ENCODE results near the gene SLC2A11.

DNA sequence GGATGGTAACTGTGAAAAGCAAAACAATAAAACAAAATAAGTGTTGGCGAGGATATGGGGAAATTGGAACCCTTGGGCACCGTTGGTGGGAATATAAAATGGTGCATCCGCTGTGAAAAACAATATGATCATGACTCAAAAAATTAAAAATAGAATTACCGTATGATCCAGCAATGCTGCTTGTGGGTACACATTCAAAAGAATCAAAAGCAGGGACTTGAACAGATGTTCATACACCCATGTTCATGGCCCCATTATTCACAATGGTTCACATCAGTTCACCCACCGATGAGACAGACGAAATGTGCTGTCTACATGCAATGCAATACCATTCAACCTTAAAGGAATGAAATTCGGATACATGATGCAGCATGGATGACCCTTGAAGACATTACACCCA is 17.6 kb upstream of the SLC2A11 start:
- TF ChIP-seq, protein P1, sequence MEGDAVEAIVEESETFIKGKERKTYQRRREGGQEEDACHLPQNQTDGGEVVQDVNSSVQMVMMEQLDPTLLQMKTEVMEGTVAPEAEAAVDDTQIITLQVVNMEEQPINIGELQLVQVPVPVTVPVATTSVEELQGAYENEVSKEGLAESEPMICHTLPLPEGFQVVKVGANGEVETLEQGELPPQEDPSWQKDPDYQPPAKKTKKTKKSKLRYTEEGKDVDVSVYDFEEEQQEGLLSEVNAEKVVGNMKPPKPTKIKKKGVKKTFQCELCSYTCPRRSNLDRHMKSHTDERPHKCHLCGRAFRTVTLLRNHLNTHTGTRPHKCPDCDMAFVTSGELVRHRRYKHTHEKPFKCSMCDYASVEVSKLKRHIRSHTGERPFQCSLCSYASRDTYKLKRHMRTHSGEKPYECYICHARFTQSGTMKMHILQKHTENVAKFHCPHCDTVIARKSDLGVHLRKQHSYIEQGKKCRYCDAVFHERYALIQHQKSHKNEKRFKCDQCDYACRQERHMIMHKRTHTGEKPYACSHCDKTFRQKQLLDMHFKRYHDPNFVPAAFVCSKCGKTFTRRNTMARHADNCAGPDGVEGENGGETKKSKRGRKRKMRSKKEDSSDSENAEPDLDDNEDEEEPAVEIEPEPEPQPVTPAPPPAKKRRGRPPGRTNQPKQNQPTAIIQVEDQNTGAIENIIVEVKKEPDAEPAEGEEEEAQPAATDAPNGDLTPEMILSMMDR (IDR thresholded peaks at IDR 0.05 in 4 of 5, conservative IDR thresholded peaks at IDR 0.05 in 1 of 5): no peak
- TF ChIP-seq POLR2A (IDR thresholded peaks at IDR 0.05): peak in 1 of 2 donors; percentile 7
